Measurements from ENCODE around the gene SEL1L2. TPM values are rescaled to one million over a fixed set of nuclear protein-coding genes. Genes with fewer than 3 reads are reported as not detected.

The SEL1L2 gene
- total RNA-seq, 2 experiments from 2014 or later = not detected

GRCh38 chr20:13810446-13810845 is 180.0 kb downstream of the SEL1L2 start:
- no peaks in the 10 kb centered on the region for H3K27me3 Mint-ChIP-seq
- POLR2A ChIA-PET = no interaction called here
- peaks cover 9% of the 10 kb centered on the region for H3K36me3 Mint-ChIP-seq

GRCh38 chr20:13809855-13810254 is 180.6 kb downstream of the SEL1L2 start:
- H3K4me3 Mint-ChIP-seq = no peak overlapping the region
- no peak overlapping the region for H3K27ac Mint-ChIP-seq
- no peaks in the 10 kb centered on the region for H3K4me1 Mint-ChIP-seq
- H3K27me3 Mint-ChIP-seq = no peaks in the 10 kb centered on the region
- no peak for DNase-seq
- POLR2A ChIA-PET = no interaction called here
- H3K9me3 Mint-ChIP-seq = no peaks in the 10 kb centered on the region
- H3K36me3 Mint-ChIP-seq = peaks cover 9% of the 10 kb centered on the region
- ATAC-seq (ENCODE audit: low read depth) = no peak

More at GRCh38 chr20:13810446-13810845, 180.0 kb downstream of the SEL1L2 start:
- Mint-ChIP-seq H3K27ac (no peak overlapping the region), H3K9me3 (no peaks in the 10 kb centered on the region), H3K4me1 (no peaks in the 10 kb centered on the region), H3K4me3 (no peak overlapping the region)
- DNase-seq = no peak
- ATAC-seq (ENCODE audit: low read depth) = no peak

DNA sequence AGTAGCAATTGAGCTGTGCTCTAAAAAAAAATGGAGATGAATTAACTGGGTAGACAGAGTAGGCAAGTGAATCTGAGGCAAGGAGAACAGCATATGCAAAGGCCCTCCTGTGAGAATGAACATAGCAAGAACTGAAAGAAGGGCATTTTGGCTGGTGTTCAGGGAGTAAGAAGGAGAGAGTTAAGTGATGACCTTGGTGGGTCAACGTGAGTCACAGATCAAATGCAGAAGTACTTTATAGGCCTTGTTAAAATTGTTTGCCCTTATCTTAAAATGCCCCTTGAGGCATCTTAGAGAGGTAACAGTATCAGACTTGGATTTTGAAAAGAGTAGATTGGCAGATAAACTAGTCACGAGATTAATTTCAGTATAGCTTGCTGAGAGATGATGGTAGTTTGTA is 181.0 kb downstream of the SEL1L2 start:
- H3K27ac Mint-ChIP-seq = no peak overlapping the region
- H3K27me3 Mint-ChIP-seq = no peaks in the 10 kb centered on the region
- no peak for DNase-seq
- no peak overlapping the region for H3K4me3 Mint-ChIP-seq
- H3K4me1 Mint-ChIP-seq = no peaks in the 10 kb centered on the region
- POLR2A ChIA-PET = no interaction called here
- peaks cover 9% of the 10 kb centered on the region for H3K36me3 Mint-ChIP-seq
- no peak for ATAC-seq (ENCODE audit: low read depth)
- no peaks in the 10 kb centered on the region for H3K9me3 Mint-ChIP-seq

GRCh38 chr20:13800728-13801134 is 189.7 kb downstream of the SEL1L2 start:
- Mint-ChIP-seq H3K36me3 (peaks cover 22% of the 10 kb centered on the region), H3K27me3 (no peaks in the 10 kb centered on the region), H3K4me1 (peaks cover 3% of the 10 kb centered on the region), H3K4me3 (no peak overlapping the region), H3K9me3 (no peaks in the 10 kb centered on the region), H3K27ac (peak overlapping the region; percentile 38)
- POLR2A ChIA-PET = no interaction called here
- ATAC-seq (ENCODE audit: low read depth) (no peak), DNase-seq (no peak)

GRCh38 chr20:13799974-13800373 is 190.4 kb downstream of the SEL1L2 start:
- Mint-ChIP-seq H3K27ac (no peak overlapping the region), H3K27me3 (no peaks in the 10 kb centered on the region), H3K4me3 (no peak overlapping the region), H3K4me1 (peaks cover 3% of the 10 kb centered on the region), H3K9me3 (no peaks in the 10 kb centered on the region), H3K36me3 (peaks cover 22% of the 10 kb centered on the region)
- DNase-seq = no peak
- no peak for ATAC-seq (ENCODE audit: low read depth)
- POLR2A ChIA-PET = no interaction called here

Other genes with a start within 250 kb of the SEL1L2 start
- 10 to 100 TPM; 11.4 to 12.4 TPM for gene ESF1, start 205.7 kb downstream of the SEL1L2 start, total RNA-seq
- 10 to 100 TPM; 32.7 to 37.4 TPM for gene NDUFAF5, start 205.6 kb downstream of the SEL1L2 start, total RNA-seq
- not detected for gene MACROD2, start 4.9 kb upstream of the SEL1L2 start, total RNA-seq

All from activated naive CD8-positive, alpha-beta T cell treated with anti-CD3 and anti-CD28 coated beads, Interleukin-2, amount 10 ng/mL, durations not matched to agents 7 days and 5 days (primary cell).